Activated CD8-positive, alpha-beta memory T cell treated with anti-CD3 and anti-CD28 coated beads, Interleukin-2, amount 10 ng/mL, durations not matched to agents 7 days and 5 days (primary cell): Measurements from ENCODE around the gene LCK. TPM values are rescaled to one million over a fixed set of nuclear protein-coding genes. Genes with fewer than 3 reads are reported as not detected.

Experiments used
- total RNA-seq, 2 experiments: library from RNA; stranded (reverse); gene quantifications; one replicate each; pipeline ENCODE4 v1.2.3, GENCODE V29; 2021

Gene LCK
- total RNA-seq, 2 experiments from 2014 or later: 441 to 481 TPM

Other genes starting within 250 kb of the LCK start
- gene KHDRBS1, start 237.4 kb upstream of the LCK start, total RNA-seq: 100 to 1,000 TPM; 166 to 183 TPM
- 10 to 100 TPM; 27.3 to 30.0 TPM for gene TMEM39B, start 178.3 kb upstream of the LCK start, total RNA-seq
- 10 to 100 TPM; 59.6 to 82.8 TPM for gene KPNA6, start 143.2 kb upstream of the LCK start, total RNA-seq
- gene TXLNA, start 71.6 kb upstream of the LCK start, total RNA-seq: 100 to 1,000 TPM in 1 of 2 experiments, 10 to 100 TPM in 1; 85.8 to 104 TPM
- gene CCDC28B, start 50.7 kb upstream of the LCK start, total RNA-seq: 10 to 100 TPM; 33.0 to 43.3 TPM
- 1 to 10 TPM; 5.4 to 7.2 TPM for gene IQCC, start 45.6 kb upstream of the LCK start, total RNA-seq
- under 1 TPM in 1 of 2 experiments, not detected in 1; 0.16 TPM for gene DCDC2B, start 42.2 kb upstream of the LCK start, total RNA-seq
- 10 to 100 TPM; 11.7 to 12.3 TPM for gene TMEM234, start 28.9 kb upstream of the LCK start, total RNA-seq
- 100 to 1,000 TPM; 162 to 227 TPM for gene EIF3I, start 28.9 kb upstream of the LCK start, total RNA-seq
- 1 to 10 TPM in 1 of 2 experiments, under 1 TPM in 1; 0.80 to 1.2 TPM for gene FAM167B, start 4.0 kb upstream of the LCK start, total RNA-seq
- 100 to 1,000 TPM; 183 to 189 TPM for gene HDAC1, start 40.8 kb downstream of the LCK start, total RNA-seq
- 10 to 100 TPM; 11.2 to 11.8 TPM for gene MARCKSL1, start 85.0 kb downstream of the LCK start, total RNA-seq
- gene FAM229A, start 111.2 kb downstream of the LCK start, total RNA-seq: 1 to 10 TPM; 4.1 to 5.4 TPM
- under 1 TPM; 0.70 TPM for gene TSSK3, start 111.3 kb downstream of the LCK start, total RNA-seq
- gene BSDC1, start 143.2 kb downstream of the LCK start, total RNA-seq: 10 to 100 TPM; 39.8 to 43.3 TPM
- gene ZBTB8B, start 213.8 kb downstream of the LCK start, total RNA-seq: not detected